ENCODE data around the gene DRD1.

Gene DRD1

DNA sequence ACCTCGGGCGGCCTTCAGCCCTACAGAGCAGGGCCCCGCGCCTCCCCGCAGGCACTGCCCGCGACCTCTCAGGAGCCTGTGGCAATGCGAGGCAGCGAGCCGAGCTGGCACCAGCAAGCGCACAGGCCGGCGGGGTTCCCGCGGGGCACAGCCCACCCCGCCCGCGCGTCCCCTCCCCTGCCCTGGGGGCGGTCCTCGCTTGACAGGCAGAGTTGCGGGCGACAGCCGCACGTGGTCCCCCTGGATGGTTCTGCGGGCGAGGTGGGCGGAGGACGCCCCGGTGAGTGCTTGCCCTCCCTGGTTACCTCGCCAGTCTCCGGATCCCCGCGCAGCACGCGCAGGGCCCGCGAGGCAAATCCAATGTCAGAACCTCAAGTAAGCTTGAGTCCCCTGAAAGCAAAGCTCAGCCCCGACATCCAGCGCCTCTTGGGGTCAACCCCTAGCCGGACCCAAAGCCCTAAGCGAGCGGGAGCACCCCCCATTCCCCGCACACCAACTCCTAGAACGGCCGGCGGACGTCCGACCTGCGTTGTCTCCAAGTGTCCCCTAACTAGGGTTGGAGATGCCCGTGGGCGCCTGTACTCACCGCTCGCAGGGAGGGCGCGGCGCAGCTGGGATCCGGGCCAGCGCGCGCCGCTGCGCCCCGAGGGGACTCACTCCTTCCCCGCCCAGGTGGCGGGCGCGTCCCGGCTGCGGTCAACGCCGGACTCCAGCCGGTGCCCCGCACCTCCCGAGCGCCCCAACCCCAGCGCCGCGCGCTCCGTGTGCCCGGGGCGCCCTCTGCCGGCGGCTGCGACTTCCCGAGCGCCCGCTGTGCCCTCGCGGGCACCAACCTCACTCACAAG lies at the start of gene DRD1:
DRD1 (minus strand) TSS at position 123 of the 845 bp plus-strand sequence. CDS start 1,083 bp downstream, outside the sequence.
- DNase-seq = peak; percentile 62

DNA sequence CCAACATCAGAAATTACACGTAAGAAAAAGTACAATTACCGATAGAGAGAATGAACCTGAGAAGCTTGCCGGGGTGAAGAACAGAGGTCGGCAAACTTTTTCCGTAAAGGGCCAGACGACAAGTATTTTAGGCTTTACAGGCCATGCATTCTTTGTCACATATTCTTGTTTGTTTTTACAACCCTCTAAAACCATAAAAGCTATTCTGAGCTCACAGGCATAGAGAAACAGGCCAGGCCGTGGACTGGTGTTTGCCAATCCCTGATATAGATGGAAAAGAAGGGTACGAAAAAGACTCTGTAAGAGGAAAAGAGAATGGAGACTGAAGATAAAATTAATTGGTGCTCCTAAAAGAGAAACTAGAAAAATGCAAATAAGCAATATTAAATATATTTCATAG lies 49.7 kb upstream of the DRD1 start:
- DNase-seq = no peak

DNA sequence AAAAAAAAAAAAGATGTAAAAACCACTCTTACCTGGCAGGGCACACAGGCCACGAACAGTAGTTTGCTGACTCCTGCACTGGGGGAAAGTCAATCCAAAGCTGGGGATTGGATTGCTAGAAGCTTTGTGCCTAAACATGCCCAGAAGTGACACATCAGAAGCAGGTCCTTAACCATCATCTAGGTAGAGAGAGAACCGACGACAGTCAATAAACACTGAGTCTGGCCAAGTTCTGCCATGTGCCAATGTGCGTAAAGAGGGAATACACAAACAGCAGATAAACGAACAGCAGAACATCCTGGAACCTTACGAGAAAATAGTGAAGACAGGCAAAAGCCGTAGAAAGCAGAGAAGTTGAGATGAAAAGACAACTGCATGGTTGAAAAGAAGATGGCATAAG lies 49.3 kb upstream of the DRD1 start:
- DNase-seq = no peak

DNA sequence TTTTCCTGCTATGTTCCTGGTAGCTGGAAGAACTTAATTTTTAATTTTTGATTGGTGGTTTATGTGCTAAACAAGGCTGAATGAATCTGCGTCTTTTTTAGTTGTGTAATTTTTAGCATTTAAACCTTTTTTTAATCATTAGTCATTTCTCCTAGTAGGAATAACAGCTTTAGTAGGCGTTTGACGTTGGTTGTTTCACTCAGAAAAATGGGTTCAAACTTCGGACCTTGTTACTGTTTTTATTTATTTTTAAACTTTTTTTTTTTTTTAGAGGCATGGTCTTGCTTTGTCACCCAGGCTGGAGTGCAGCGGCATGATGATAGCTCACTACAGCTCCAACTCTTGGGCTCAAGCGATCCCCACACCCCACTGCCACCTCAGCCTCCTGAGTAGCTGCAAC lies 47.2 kb upstream of the DRD1 start:
- no peak for DNase-seq

DNA sequence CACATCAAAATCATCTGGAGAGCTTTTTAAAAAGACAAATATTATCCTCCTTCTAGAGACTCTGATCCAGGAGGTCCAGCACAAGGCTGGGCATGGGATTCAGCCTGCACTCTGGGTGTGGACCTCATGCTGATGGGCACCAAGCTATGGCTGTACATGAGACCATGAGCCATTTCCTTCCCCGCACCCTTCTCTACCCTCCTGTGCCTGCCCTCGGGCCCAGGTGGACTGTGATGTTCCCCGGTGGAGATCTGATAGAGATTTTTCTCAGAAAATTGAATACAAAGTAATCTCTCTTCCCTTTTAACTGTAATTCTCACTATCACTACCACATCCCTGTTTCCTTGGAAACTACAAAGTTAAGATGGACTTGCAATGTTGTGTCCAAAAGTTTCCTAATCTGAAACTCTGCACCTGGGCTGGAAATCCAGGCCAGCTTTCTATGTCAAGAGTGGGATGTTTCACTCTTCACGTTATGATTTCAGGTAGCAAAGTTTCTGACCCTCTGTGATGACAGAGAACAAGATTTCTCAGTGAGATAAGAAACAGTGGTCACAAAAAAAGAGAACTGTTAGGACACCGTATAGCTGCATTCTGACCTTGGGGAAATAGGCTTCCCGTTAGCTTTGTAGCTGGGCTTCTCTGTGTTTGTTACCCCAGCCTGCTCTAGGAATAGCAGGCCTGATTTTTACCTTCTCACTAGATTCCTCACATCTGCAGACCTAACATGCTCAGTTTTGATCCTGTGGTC lies 45.9 kb upstream of the DRD1 start:
- no peak for DNase-seq

DNA sequence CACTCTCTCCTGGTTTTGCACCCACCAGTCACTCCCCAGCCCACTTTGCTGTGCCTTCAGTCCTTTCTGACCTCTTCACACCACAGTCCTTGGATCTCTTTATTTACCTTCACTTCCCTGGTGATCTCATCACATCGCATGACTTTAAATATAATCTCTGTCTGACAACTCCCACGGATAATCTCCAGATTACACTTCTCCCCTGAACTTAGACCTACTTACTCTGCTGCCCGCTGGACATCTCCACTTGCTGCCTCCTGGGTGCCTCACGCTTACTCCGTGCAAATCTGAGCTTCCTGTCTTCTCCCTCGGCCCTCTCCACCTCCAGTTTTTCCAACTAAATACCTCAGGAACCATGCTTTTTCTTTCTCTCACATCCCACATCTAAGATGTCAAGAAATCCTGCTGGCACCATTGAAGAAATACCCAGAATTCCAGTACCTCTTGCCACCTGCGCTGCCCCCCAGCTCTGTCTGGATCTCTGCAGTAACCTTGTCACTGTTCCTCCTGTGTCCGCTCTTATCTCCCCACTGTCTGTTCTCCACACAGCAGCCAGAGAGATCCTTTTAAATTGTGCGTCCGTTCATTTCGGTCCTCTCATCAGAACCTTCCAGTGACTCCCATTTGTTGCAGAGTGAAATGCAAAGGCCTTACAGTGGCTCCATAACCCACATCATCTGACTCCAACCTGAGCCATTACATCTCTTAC lies 43.7 kb upstream of the DRD1 start:
- DNase-seq = no peak

DNA sequence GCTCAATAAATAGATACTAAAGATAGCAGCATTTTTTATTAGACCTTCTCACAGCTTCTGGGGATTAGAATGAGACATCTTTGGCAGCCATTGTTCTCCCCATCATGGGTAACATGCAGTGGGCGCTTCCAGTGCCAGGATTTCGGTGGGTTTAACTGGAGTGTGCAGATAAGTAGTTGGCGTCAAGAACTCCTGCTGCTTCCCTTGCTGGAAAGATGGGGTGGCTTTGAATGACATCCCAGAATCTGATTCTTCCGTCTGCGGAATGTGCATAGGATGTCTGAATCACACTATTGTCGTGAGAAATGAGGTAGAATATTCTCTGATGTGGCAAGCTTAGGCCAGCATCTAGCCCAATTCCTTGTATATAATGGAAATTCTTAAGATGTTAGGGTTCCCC lies 41.6 kb upstream of the DRD1 start:
- DNase-seq = no peak

DNA sequence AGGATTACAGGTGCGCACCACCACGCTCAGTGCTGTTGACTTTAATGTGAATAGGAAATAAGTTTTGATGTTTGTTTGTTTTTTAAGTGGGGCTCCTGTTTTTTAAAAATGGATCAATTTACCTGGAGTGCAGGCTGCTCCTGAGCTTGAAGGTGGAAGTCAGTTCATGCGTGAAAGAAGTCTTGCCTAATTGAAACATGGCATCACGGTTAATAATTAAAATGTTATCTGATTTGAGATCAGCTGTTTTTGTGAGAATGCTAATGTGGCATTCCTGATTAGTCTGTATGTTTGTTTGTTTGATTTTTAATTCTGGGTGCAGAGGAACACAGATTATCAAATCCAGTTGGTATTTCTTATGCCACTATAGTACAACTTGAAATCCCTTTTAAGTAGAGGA lies 40.8 kb upstream of the DRD1 start:
- no peak for DNase-seq

DNA sequence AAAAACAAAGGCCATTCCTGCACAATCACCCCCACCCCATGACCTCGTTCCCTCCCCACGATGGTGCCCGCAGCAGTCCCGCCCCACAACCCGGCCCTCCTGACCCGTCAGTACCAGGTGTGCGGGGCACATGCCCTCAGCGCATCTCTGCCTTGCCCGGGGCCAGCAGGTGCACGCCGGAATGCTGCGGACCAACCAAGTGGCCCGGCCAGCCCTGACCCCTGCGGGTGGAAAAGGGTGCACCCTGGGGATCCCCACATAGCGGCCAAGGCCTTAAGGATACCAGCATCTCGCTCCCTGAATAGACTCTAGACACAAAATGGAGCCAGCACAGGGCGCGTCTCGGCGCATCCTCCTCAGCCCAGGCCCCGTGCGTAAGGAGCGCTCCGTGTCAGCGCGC lies 40.3 kb upstream of the DRD1 start:
- DNase-seq = no peak

DNA sequence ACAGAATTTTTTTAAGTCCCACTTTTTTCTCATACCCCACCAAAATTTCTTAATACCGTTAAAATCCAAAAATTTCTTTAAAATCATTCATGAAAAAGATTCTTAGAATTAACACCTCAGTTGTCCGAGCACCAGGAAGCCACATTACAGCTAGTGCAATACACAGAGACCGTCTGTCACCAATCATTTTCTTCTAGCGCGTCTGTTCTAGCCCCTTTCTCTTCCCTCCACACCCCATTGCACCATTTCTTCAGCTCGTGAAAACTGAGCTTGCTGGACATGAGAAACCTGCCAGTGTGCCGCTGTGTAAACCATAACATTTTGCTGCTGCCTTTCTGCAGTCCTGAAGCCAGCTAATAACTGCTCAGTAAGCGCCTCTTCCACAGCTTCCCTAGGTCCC lies 39.4 kb upstream of the DRD1 start:
- DNase-seq = no peak

DNA sequence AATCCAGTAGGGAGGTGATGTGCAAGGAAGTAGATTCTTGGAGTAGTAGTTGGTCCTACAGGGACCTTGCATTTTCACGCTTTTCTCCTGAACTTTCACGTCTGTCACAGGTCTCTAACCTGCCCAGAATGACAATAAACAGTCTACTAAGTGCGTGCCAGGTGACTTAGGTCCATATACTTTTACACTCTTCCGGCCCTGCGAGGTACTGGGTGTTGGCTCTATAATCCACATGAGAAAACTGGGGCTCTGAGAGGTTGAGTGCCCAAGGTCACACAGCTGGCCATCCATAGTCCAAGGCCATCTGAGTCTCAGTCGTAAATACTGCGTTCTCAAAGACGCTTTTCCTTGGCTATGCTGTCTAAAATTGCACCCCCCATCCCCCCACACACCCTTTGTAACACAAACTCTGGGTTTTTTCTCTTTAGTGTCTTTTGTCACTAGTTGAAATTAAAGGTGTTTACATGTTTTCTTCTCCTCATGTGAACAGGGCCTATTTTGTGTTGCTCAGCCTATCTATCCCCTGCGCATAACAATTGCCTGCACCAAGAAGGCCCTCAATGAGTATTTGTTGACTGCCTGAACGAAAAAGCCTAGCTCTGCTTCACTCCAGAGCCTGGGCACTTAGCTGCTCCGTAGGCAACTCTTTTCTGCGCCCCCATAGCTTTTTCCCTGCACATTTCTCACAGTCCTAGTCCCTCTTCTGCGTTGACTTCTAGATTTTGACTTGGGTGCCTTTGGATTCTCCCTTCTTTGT lies 35.3 kb upstream of the DRD1 start:
- DNase-seq = peak; percentile 29

DNA sequence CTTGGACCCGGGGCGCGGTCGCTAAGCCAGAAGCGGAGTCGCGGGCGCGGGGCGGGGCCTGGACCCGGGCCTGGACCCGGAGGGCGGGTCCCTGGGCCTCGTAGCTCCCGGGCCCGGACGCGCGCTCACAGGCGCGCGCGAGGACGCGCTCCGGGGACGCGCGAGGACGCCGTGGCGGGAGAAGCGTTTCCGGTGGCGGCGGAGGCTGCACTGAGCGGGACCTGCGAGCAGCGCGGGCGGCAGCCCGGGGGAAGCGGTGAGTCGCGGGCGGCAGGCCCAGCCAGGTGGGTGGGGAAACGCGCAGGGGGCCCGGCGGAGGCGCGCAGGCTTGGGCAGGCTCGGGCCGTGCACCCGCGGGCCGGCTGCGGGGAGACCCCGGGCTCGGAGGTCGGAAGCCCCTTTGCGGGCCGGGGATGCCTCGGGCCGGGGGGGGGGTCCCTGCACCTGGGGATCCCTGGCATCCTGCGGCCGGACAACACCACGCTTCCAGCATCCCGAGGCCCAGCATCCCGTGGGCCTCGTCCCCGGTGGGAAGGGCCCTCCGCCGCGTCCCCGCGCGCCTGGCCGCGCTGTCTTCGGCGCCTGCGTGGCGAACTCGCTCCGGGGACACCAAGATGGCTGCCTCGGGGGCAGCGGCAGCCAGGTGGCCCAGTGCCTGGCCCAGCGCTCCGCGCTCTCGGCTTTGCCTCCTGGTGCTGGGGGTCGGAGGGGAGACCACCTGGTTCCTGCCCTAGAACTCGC lies 34.6 kb upstream of the DRD1 start, which contains the start of gene SFXN1:
SFXN1 (plus strand) TSS at position 177 of the 741 bp plus-strand sequence. CDS start 13,544 bp downstream, outside the sequence.
- peak; percentile 84 for DNase-seq

DNA sequence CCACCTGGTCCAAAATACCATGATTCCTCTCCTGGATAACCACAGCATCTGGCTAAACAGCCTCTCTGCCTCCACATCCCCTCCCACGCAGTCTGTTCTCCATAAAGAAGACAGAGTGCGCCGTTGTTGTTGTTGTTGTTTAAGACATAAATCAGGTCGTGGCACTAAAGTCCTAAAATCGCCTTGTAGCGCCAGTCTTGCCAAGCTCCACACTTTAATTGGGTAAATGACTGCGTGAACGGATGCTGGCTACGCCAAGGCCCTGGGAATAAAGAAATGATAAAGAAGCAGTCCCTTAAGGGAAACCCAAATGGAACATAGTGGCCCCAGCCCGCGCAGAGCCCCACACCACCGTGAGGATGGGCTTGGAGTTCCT lies 34.0 kb upstream of the DRD1 start:
- DNase-seq = no peak

DNA sequence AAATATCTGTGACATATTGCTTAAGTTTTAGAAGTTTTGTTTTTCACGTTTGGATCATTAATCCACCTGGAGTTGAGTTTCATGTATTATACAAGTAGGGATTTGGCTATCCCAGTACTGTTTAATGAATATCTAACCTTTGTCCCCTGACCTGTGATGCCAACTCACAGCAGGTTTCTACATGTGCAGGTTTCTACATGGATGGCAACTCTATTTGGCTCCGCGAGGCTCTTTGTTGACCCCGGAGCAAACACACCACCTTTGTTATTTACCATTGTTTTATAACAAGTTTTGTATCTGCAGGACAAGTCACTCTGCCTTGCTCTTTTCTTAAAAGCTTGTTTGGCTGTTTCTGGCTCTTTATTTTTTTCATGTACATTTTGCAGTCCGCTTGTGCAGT lies 33.5 kb upstream of the DRD1 start:
- no peak for DNase-seq

DNA sequence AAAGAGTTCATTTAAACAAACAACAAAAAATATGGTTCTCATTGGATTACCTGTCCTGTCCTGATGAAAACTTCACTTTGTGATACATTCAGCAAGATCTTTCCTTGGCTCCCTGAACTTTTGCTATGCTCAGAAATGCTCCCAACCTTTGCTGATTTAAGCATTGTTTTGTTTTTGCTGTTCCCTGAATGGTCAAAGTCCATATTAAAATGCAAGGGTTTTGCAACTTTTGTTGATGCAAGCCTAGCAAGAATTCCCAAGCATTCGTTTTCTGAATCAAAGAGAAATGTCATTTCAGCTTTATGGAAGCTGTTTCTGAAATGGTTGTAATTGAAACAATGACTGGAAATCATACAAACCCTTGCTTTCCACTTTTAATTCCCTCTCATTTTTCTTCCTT lies 31.3 kb upstream of the DRD1 start:
- no peak for DNase-seq

DNA sequence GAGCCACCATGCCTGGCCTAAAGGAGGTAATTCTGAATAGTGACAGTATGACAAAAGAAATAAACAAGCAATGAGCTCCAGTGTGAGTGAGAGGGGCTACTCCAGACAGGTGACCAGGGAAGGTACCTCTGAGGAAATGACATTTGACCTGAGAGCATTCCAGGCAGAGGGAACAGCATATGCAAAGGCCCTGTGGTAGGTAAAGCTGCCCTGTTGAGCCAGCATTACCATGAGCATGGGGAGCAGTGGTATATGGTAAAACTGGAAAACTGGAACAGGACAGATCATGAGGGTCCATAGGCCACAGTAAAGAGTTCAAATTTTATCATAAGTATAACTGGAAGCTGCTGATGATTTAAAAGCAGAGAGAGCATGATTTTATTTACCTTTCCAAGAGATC lies 28.4 kb upstream of the DRD1 start:
- DNase-seq = no peak

DNA sequence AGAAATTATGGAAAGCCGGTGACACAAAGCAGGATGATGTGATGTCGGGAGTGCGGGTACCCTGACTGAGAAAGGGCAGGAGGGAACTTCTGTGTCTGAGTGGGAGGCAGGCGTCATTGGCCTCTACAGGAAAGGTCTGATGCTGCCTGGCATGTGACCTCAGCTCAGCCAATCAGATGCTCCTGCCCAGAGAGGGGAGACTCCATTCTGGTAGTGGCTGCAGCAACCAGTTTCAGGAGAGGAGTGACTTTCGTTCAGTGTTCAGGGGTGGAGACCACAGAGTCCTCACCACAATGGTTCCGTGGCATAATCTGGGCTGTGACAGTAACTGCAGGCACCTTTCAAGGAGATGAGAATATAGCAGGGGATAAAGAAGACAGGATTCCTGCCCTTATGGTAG lies 27.6 kb upstream of the DRD1 start:
- DNase-seq = no peak

DNA sequence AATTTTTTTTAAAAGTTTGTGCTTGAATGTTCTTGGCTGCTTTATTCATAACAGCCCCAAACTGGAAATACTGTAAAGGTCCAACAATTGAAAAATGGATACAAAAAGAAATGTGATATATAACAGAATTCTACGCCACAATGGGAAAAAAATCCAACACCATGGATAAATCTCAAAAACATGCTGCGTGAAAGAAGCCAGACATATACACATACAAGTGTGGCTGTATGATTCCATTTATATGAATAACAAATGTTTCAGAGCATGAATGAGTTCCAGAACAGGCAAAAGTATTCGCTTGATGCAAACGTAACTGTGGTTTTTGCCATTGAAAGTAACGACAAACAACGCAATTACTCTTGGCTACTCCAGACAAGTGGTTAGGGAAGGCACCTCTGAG lies 27.2 kb upstream of the DRD1 start:
- DNase-seq = no peak

DNA sequence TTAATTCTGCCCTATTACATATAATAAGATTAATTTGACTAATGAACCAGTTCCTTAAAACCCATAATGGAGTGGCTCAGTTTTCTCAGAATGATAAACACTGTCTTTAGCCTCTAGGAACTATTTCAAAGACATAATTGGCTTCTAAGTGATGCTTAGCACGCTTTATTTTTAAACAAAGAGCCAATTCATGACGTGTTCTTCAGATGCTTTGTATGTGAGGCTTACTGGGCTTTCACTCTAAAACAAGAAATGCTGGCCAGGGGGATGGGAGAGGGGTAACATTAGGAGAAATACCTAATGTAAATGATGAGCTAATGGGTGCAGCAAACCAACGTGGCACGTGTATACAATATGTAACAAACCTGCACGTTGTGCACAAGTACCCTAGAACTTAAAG lies 26.8 kb upstream of the DRD1 start:
- DNase-seq = no peak

DNA sequence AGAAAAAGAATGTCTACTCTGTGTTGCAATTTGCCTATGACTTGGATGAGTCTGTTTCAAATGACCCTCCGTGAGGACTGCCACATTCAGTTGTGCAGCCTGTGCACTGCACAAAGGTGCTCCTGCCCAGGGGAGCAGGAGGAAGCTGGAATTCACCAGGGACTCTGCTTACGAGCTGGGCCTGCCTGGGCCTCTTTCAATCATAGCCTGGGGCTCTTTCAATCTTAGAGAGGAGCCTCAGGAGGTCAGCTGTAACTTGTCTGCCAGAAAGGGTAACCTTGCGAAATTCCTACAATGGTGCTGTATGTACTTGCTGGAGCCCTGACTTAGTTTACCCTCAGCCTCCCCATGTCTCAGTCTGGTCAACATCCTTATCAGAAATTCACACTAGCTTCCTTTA lies 25.9 kb upstream of the DRD1 start:
- no peak for DNase-seq

DNA sequence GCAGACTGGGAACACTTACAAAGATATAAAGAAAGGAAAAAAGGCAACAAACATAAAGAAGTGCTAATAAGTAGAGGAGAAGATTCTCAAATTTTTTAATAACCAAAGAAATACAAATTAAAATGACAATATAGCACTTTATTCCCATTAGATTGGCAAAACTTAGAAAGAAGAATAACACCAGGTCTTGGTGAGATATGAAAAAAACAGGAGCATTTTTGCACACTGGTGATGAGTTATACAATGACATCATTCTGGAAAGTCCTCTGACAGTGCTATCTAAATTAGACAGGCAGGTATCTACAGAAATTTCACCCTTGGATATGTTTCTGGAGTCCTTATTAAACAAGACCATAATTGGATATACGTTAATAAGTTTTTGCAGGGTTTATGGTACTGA lies 24.9 kb upstream of the DRD1 start:
- DNase-seq = no peak

DNA sequence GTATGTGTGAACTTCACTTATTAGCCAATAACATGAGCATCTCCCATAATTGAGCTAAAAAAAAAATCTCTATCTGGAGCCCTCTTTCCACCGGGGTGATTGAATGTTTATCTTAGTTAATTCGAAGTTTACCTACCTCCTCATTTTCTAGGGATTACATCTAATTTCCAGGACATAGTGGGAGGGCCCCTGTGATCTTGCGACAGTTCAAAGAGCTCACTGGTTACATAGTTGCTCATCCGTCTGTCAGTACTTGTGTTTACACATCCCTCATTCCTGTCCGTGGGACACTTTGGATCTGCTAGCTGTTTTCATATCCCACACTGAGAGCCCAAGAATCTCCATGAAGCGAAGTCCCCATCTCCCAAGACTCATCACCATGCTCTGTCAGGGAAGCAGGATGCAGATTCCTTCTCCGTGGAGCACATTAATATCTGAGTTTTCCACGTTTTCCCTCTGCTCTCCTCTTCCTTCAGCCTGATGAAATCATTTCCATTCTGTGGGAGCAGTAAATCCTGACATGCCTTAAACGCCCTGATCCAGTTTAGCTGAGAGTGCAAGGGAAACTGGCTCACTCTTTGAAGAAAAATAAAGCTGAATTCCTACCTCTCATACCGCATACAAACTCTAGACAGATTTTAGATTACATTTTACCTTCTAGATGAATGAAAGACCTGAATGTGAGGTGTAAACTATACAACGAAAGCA lies 24.2 kb upstream of the DRD1 start:
- no peak for DNase-seq
